PC-3 (cell line): ENCODE results near the gene SLC30A3.

ENCODE experiments used
- EZH2 ChIP-seq: fragments of 300-600 bp; sonication (generic); IDR thresholded peaks from one replicate; pipeline ENCODE4 v1.6.1; 2017; ENCODE audit warnings: antibody characterized with exemption, mild to moderate bottlenecking, low read length; ENCODE audit not compliant: unreplicated experiment
- TF ChIP-seq, protein P1 (sequence below): fragments of 300-600 bp; sonication (generic); conservative IDR thresholded peaks from 2 replicates; pipeline ENCODE4 v1.5.1; 2017; ENCODE audit warnings: antibody characterized with exemption, low read depth, mild to moderate bottlenecking, low read length

GRCh38 chr2:27290549-27290948 lies 27.7 kb upstream of the SLC30A3 start:
- TF ChIP-seq, protein P1, sequence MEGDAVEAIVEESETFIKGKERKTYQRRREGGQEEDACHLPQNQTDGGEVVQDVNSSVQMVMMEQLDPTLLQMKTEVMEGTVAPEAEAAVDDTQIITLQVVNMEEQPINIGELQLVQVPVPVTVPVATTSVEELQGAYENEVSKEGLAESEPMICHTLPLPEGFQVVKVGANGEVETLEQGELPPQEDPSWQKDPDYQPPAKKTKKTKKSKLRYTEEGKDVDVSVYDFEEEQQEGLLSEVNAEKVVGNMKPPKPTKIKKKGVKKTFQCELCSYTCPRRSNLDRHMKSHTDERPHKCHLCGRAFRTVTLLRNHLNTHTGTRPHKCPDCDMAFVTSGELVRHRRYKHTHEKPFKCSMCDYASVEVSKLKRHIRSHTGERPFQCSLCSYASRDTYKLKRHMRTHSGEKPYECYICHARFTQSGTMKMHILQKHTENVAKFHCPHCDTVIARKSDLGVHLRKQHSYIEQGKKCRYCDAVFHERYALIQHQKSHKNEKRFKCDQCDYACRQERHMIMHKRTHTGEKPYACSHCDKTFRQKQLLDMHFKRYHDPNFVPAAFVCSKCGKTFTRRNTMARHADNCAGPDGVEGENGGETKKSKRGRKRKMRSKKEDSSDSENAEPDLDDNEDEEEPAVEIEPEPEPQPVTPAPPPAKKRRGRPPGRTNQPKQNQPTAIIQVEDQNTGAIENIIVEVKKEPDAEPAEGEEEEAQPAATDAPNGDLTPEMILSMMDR = no peak
- no peak for TF ChIP-seq EZH2
